Activated CD8-positive, alpha-beta T cell treated with anti-CD3 and anti-CD28 coated beads for 36 hours (primary cell): ENCODE data around the gene MARS1. TPM values are rescaled to one million over a fixed set of nuclear protein-coding genes. Genes with fewer than 3 reads are reported as not detected.

Experiments used
- ATAC-seq: fragments of 200-7000 bp; cut with Tn5 transposase; one replicate; pipeline ENCODE4 v1.10.0; 2021; ENCODE audit warnings: mild to moderate bottlenecking, moderate library complexity
- CTCF ChIA-PET: fragments of 350-600 bp; sonication (Branson Sonifier 250); formaldehyde crosslinking; loops from one replicate; lab custom pipeline; 2021; ENCODE audit warnings: antibody characterized with exemption; lab: Charles Lee
- POLR2A ChIA-PET: fragments of 350-600 bp; sonication (Branson Sonifier 250); formaldehyde crosslinking; loops from one replicate; lab custom pipeline; 2021; ENCODE audit warnings: antibody characterized with exemption; lab: Charles Lee
- DNase-seq: peaks from one replicate; pipeline ENCODE4 v3.0.0-alpha.2; 2020
- H3K27ac Mint-ChIP-seq: one replicate; pipeline ENCODE4 v1.8.0; 2021; ENCODE audit warnings: mild to moderate bottlenecking, mixed read lengths
- H3K27me3 Mint-ChIP-seq: one replicate; pipeline ENCODE4 v1.8.0; 2021; ENCODE audit warnings: mixed read lengths
- H3K36me3 Mint-ChIP-seq: one replicate; pipeline ENCODE4 v1.8.0; 2021; ENCODE audit warnings: low read depth, mixed read lengths
- H3K4me1 Mint-ChIP-seq: one replicate; pipeline ENCODE4 v1.8.0; 2021; ENCODE audit warnings: low read depth, mixed read lengths
- H3K4me3 Mint-ChIP-seq: one replicate; pipeline ENCODE4 v1.8.0; 2021; ENCODE audit warnings: mild to moderate bottlenecking, moderate library complexity, mixed read lengths
- H3K9me3 Mint-ChIP-seq: one replicate; pipeline ENCODE4 v1.8.0; 2021; ENCODE audit warnings: mixed read lengths
- intact Hi-C: fragments of 100-400 bp; cut with micrococcal nuclease; formaldehyde crosslinking; loops from one replicate; pipeline ENCODE4 v1.10.0; 2022
- total RNA-seq, 2 experiments: library from RNA; stranded (reverse); gene quantifications; one replicate each; pipeline ENCODE4 v1.2.3, GENCODE V29; 2021
- TF ChIP-seq, protein P1 (sequence below): fragments of 200-600 bp; IDR thresholded peaks from one replicate; pipeline ENCODE4 v1.8.0; 2022; ENCODE audit warnings: antibody characterized with exemption, mild to moderate bottlenecking

MARS1 gene
- total RNA-seq, 2 experiments from 2014 or later = 343 to 345 TPM

DNA sequence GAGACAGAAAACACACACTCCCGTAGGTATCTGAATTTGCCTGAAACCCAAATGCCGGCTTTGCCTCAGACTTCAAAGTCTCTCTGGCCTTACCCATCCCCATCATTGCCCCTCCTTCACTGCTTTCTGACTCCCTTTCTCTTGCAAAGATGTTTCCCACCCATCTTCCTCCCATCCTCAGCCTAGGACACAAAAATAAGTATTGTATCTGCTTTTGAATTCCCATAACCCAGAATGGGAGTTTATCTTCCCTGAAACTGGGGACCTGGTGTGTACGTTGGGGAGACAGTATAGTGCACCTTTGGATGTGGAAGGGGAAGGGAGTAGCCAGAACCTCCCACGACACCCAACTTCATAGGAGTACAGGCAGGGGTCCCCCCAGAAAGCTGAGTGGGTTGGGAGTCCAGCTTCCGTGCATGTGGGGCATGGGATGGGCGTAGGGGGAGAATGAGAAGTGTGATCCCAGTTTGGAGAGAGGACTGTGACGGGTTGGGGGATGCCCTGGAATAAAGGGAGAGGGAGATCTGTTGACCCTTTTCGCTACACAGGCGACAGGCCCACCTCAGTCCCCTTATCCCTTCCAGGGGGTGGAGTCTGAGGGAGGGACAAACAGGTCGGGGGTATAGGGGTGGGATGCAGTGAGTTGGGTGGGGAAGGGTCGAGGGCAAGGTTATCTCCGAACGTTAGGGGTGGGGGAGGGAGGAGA lies 61.5 kb downstream of the MARS1 start:
- CTCF ChIA-PET = no interaction called here
- DNase-seq (no peak), ATAC-seq (peak; percentile 6)
- TF ChIP-seq, protein P1, sequence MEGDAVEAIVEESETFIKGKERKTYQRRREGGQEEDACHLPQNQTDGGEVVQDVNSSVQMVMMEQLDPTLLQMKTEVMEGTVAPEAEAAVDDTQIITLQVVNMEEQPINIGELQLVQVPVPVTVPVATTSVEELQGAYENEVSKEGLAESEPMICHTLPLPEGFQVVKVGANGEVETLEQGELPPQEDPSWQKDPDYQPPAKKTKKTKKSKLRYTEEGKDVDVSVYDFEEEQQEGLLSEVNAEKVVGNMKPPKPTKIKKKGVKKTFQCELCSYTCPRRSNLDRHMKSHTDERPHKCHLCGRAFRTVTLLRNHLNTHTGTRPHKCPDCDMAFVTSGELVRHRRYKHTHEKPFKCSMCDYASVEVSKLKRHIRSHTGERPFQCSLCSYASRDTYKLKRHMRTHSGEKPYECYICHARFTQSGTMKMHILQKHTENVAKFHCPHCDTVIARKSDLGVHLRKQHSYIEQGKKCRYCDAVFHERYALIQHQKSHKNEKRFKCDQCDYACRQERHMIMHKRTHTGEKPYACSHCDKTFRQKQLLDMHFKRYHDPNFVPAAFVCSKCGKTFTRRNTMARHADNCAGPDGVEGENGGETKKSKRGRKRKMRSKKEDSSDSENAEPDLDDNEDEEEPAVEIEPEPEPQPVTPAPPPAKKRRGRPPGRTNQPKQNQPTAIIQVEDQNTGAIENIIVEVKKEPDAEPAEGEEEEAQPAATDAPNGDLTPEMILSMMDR = no peak
- no peaks in the 10 kb centered on the region for H3K9me3 Mint-ChIP-seq
- H3K4me1 Mint-ChIP-seq = peaks cover 36% of the 10 kb centered on the region
- H3K4me3 Mint-ChIP-seq = peak overlapping the region; percentile 75
- H3K36me3 Mint-ChIP-seq = peaks cover 9% of the 10 kb centered on the region
- H3K27me3 Mint-ChIP-seq = peaks cover 4% of the 10 kb centered on the region
- intact Hi-C loops = no loop called here
- no peak overlapping the region for H3K27ac Mint-ChIP-seq
- POLR2A ChIA-PET = no interaction called here

- peaks cover 6% of the 10 kb centered on the region for H3K36me3 Mint-ChIP-seq
- peak; percentile 72 for DNase-seq
- peaks cover 4% of the 10 kb centered on the region for H3K27me3 Mint-ChIP-seq
- intact Hi-C loops = no loop called here
- ATAC-seq = peak; percentile 62
- peak within 1 kb of the TSS; percentile 75 for H3K4me3 Mint-ChIP-seq
- ChIA-PET CTCF (no interaction called here), POLR2A (no interaction called here)
- TF ChIP-seq, protein P1 = no peak
- H3K27ac Mint-ChIP-seq = no peak within 1 kb of the TSS
- peaks cover 31% of the 10 kb centered on the region for H3K4me1 Mint-ChIP-seq
- H3K9me3 Mint-ChIP-seq = no peaks in the 10 kb centered on the region
Measured at GRCh38 chr12:57549909-57550640, 62.2 kb downstream of the MARS1 start, which contains the start of gene KIF5A. TSS of gene KIF5A (plus strand) at chr12:57550044. CDS start at chr12:57550272, 228 bp downstream.

DNA sequence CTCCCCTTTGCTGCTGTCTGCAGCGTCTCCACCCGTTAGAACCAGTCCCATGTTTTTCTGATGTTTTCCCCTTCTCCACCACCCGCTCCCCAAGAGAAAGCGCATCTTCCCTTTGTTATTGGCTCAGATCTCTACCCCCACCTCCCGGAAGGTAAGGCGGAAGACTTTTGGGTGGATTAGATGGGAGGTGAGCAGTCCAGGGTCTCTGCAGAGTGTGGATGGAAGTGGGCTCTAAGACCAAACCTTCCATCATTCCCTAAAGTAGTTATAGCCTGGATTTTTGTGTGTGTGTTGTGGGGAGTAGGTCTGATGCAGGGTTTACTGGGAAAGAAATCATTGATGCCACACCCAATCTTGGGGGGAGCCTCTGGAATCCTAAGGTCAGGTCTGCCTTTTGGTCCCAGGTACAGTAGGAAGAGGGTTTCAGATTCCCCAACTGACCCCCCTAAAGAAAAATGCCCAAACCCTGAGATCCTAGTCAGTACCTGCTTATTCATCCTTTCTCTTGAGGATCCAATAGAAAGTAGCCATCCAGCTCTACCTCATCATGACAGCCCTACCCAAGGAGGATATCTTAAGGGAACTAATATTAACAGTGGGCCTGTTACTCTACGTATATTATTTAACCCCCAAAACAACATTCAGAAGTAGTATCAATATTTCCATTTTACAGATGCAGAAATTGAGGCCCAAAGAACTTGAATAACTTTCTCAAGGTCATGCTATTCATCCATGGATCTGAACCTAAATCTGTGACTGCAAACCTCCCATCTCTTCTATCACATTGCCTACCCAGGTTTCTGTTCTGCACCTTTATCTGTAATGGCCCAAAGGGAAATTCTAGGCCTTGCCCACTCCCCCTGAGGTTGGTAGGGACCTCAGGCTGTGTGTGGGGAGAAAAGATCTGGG lies 63.0 kb downstream of the MARS1 start:
- DNase-seq = no peak
- Mint-ChIP-seq H3K9me3 (no peaks in the 10 kb centered on the region), H3K27me3 (peaks cover 4% of the 10 kb centered on the region), H3K4me1 (peaks cover 23% of the 10 kb centered on the region), H3K4me3 (peak overlapping the region; percentile 75), H3K36me3 (peaks cover 2% of the 10 kb centered on the region), H3K27ac (no peak overlapping the region)
- ChIA-PET POLR2A (no interaction called here), CTCF (interaction anchor here (2.8 kb wide), 1 partner anchor 32 kb away, joined by 16 read pairs; no protein-coding TSS in a partner anchor)
- no peak for ATAC-seq
- intact Hi-C loops = no loop called here
- TF ChIP-seq, protein P1 = no peak

GRCh38 chr12:57551637-57552305 lies 63.9 kb downstream of the MARS1 start:
- no peak for DNase-seq
- TF ChIP-seq, protein P1 = no peak
- CTCF ChIA-PET = interaction anchor here (2.8 kb wide), 1 partner anchor 31 kb away, joined by 16 read pairs; no protein-coding TSS in a partner anchor
- POLR2A ChIA-PET = no interaction called here
- H3K36me3 Mint-ChIP-seq = no peaks in the 10 kb centered on the region
- peaks cover 4% of the 10 kb centered on the region for H3K27me3 Mint-ChIP-seq
- H3K4me1 Mint-ChIP-seq = peaks cover 19% of the 10 kb centered on the region
- no peak overlapping the region for H3K27ac Mint-ChIP-seq
- ATAC-seq = no peak
- intact Hi-C loops = no loop called here
- H3K4me3 Mint-ChIP-seq = no peak overlapping the region
- no peaks in the 10 kb centered on the region for H3K9me3 Mint-ChIP-seq
